ENCODE measurements around the gene NDUFS3.
"Not testable (repeated sequence)": the region's sequence is repeated elsewhere in the genome, so short reads cannot be mapped to it uniquely, and the experiment has no call there.

Gene NDUFS3

GRCh38 chr11:47578524-47579494 lies at the start of gene NDUFS3, which contains the start of gene KBTBD4:
TSS of gene NDUFS3 (plus strand) at chr11:47579074. CDS start at chr11:47579092, 18 bp downstream.
TSS of gene KBTBD4 (minus strand) at chr11:47578970. CDS start at chr11:47578951, 19 bp downstream.
- DNase-seq: peak; percentile 88 to 90

- no peak for DNase-seq
Measured at GRCh38 chr11:47529951-47530350, 48.9 kb upstream of the NDUFS3 start.

GRCh38 chr11:47530721-47531120 lies 48.2 kb upstream of the NDUFS3 start:
- not testable (repeated sequence) for DNase-seq

- DNase-seq: no peak
Measured at GRCh38 chr11:47531666-47532065, 47.2 kb upstream of the NDUFS3 start.

- no peak for DNase-seq
Measured at GRCh38 chr11:47532597-47533213, 46.2 kb upstream of the NDUFS3 start.

GRCh38 chr11:47533690-47534151 lies 45.2 kb upstream of the NDUFS3 start:
- no peak for DNase-seq

GRCh38 chr11:47534704-47535251 lies 44.1 kb upstream of the NDUFS3 start:
- no peak for DNase-seq

- no peak for DNase-seq
Measured at GRCh38 chr11:47536915-47537314, 42.0 kb upstream of the NDUFS3 start.

GRCh38 chr11:47538741-47539565 lies 39.9 kb upstream of the NDUFS3 start:
- DNase-seq: no peak

- no peak for DNase-seq
Measured at GRCh38 chr11:47539681-47540039, 39.2 kb upstream of the NDUFS3 start.

GRCh38 chr11:47541070-47541469 lies 37.8 kb upstream of the NDUFS3 start:
- no peak for DNase-seq

- DNase-seq: no peak
Measured at GRCh38 chr11:47545298-47545697, 33.6 kb upstream of the NDUFS3 start.

- DNase-seq: not testable (repeated sequence)
Measured at GRCh38 chr11:47546274-47546673, 32.6 kb upstream of the NDUFS3 start.

- no peak for DNase-seq
Measured at GRCh38 chr11:47550288-47551047, 28.4 kb upstream of the NDUFS3 start.

GRCh38 chr11:47551086-47551485 lies 27.8 kb upstream of the NDUFS3 start:
- DNase-seq: no peak

GRCh38 chr11:47552056-47552565 lies 26.8 kb upstream of the NDUFS3 start:
- DNase-seq: peak; percentile 26 to 39

- DNase-seq: peak; percentile 92 to 94
Measured at GRCh38 chr11:47552566-47553405, 26.1 kb upstream of the NDUFS3 start, which contains the start of gene CELF1. TSS of gene CELF1 (minus strand) at chr11:47553132. CDS start at chr11:47499523, 53,609 bp downstream.

- no peak for DNase-seq
Measured at GRCh38 chr11:47553406-47553743, 25.5 kb upstream of the NDUFS3 start.

GRCh38 chr11:47557004-47557403 lies 21.9 kb upstream of the NDUFS3 start:
- not testable (repeated sequence) for DNase-seq

- no peak for DNase-seq
Measured at GRCh38 chr11:47558695-47559094, 20.2 kb upstream of the NDUFS3 start.

GRCh38 chr11:47560426-47560825 lies 18.4 kb upstream of the NDUFS3 start:
- no peak for DNase-seq

Data from activated CD4-positive, alpha-beta T cell treated with anti-CD3 and anti-CD28 coated beads, Interleukin-2, amount 50 U/mL, for 48 hours (primary cell).